GM12873 (cell line): ENCODE measurements around the gene KRTAP6-3.

ENCODE experiments used
- CTCF ChIP-seq: IDR thresholded peaks from 2 replicates; pipeline ENCODE4 v1.5.1; 2012; ENCODE audit warnings: low read depth, mild to moderate bottlenecking, moderate library complexity, low read length, control low read depth; ENCODE audit not compliant: insufficient read depth; ENCODE audit errors: missing control alignments

KRTAP6-3 gene

GRCh38 chr21:30567617-30568016, 24.6 kb upstream of the KRTAP6-3 start:
- TF ChIP-seq CTCF, result no peak

- TF ChIP-seq CTCF, result no peak
Measured at GRCh38 chr21:30577766-30578165, 14.5 kb upstream of the KRTAP6-3 start.

- TF ChIP-seq CTCF, result no peak
Measured at GRCh38 chr21:30579346-30579745, 12.9 kb upstream of the KRTAP6-3 start.

- TF ChIP-seq CTCF, result no peak
Measured at GRCh38 chr21:30580132-30580531, 12.1 kb upstream of the KRTAP6-3 start.

GRCh38 chr21:30582870-30583269, 9.4 kb upstream of the KRTAP6-3 start:
- TF ChIP-seq CTCF, result no peak

GRCh38 chr21:30590297-30590696, 1.9 kb upstream of the KRTAP6-3 start, which contains the start of gene KRTAP22-2:
Gene KRTAP22-2 (minus strand): TSS chr21:30590397.
- no peak for TF ChIP-seq CTCF

GRCh38 chr21:30598802-30599201, 6.6 kb downstream of the KRTAP6-3 start, which contains the start of gene KRTAP6-2:
Gene KRTAP6-2 (minus strand): TSS chr21:30598902. CDS start chr21:30598874, 28 bp downstream.
- TF ChIP-seq CTCF, result no peak

GRCh38 chr21:30600787-30601186, 8.5 kb downstream of the KRTAP6-3 start, which contains the start of gene KRTAP22-1:
Gene KRTAP22-1 (plus strand): TSS chr21:30601087.
- TF ChIP-seq CTCF, result no peak
